Neural cell (in vitro differentiated cells): ENCODE measurements around the gene NSF. TPM values are rescaled to one million over a fixed set of nuclear protein-coding genes. Genes with fewer than 3 reads are reported as not detected.
"Not testable (repeated sequence)": the region's sequence is repeated elsewhere in the genome, so short reads cannot be mapped to it uniquely, and the experiment has no call there.

Experiments used
- H2AFZ ChIP-seq: fragments of 200-600, 300-800 bp; sonication (generic), shearing (Covaris generic); 2 replicates; pipeline ENCODE4 v1.6.0; 2014; ENCODE audit warnings: low read depth, mild to moderate bottlenecking, antibody characterized with exemption, low read length, moderate library complexity
- H3F3A ChIP-seq: fragments of 200-600 bp; shearing (Covaris generic); 2 replicates; pipeline ENCODE4 v1.6.1; 2016; ENCODE audit warnings: mild to moderate bottlenecking, moderate library complexity, mixed read lengths, antibody characterized with exemption, low read length; ENCODE audit not compliant: insufficient read depth, poor library complexity, severe bottlenecking
- H3K27ac ChIP-seq: fragments of 200-600, 300-800 bp; sonication (generic), shearing (Covaris generic); 2 replicates; pipeline ENCODE4 v1.5.1; 2014; ENCODE audit warnings: mild to moderate bottlenecking, low read length, moderate library complexity
- H3K27me3 ChIP-seq: fragments of 300-800, 200-600 bp; sonication (generic), shearing (Covaris generic); 2 replicates; pipeline ENCODE4 v1.6.0; 2014; ENCODE audit warnings: mild to moderate bottlenecking, low read depth, low read length, moderate library complexity; ENCODE audit not compliant: insufficient read depth
- H3K36me3 ChIP-seq: fragments of 300-800, 200-600 bp; sonication (generic), shearing (Covaris generic); 2 replicates; pipeline ENCODE4 v1.5.1; 2014; ENCODE audit warnings: mild to moderate bottlenecking, antibody characterized with exemption, low read length, moderate library complexity; ENCODE audit not compliant: insufficient read depth
- H3K4me2 ChIP-seq: fragments of 300-800, 200-600 bp; sonication (generic), shearing (Covaris generic); 2 replicates; pipeline ENCODE4 v1.6.0; 2014; ENCODE audit warnings: mild to moderate bottlenecking, low read length
- H3K4me3 ChIP-seq: fragments of 300-800, 200-600 bp; sonication (generic), shearing (Covaris generic); 2 replicates; pipeline ENCODE4 v1.5.1; 2014; ENCODE audit warnings: mild to moderate bottlenecking, low read length, moderate library complexity
- H3K79me2 ChIP-seq: fragments of 200-600 bp; shearing (Covaris generic); replicated peaks from 2 replicates; pipeline ENCODE4 v1.6.0; 2014; ENCODE audit warnings: mild to moderate bottlenecking, low read length, moderate library complexity; ENCODE audit not compliant: insufficient read depth
- H3K9ac ChIP-seq: fragments of 300-800, 200-600 bp; sonication (generic), shearing (Covaris generic); 2 replicates; pipeline ENCODE4 v1.6.1; 2016; ENCODE audit warnings: mild to moderate bottlenecking, low read length, mixed read lengths
- H3K9me2 ChIP-seq: fragments of 200-600 bp; shearing (Covaris generic); 2 replicates; pipeline ENCODE4 v1.6.1; 2016; ENCODE audit warnings: mild to moderate bottlenecking, low read length, mixed read lengths; ENCODE audit not compliant: insufficient read depth
- H3K9me3 ChIP-seq: fragments of 200-600, 300-800 bp; sonication (generic), shearing (Covaris generic); 2 replicates; pipeline ENCODE4 v1.6.1; 2016; ENCODE audit warnings: mild to moderate bottlenecking, mixed run types, low read length, moderate library complexity, mixed read lengths
- H4K20me1 ChIP-seq: fragments of 200-600 bp; shearing (Covaris generic); 2 replicates; pipeline ENCODE4 v1.6.1; 2016; ENCODE audit warnings: mild to moderate bottlenecking, mixed run types; ENCODE audit not compliant: insufficient read depth
- polyA plus RNA-seq: library from polyadenylated mRNA; depleted of rRNA; stranded (reverse); fragments of >200 nt; gene quantifications from 2 replicates; pipeline ENCODE4 v1.2.3, GENCODE V29; 2014

The NSF gene
- polyA plus RNA-seq, 1 donor from 2014 or later = 98.6 TPM

- H3K27ac ChIP-seq, H3K4me2 ChIP-seq, H3F3A ChIP-seq, H3K27me3 ChIP-seq, H3K4me3 ChIP-seq, H3K9ac ChIP-seq, H2AFZ ChIP-seq, H4K20me1 ChIP-seq, H3K9me2 ChIP-seq, H3K79me2 ChIP-seq, H3K36me3 ChIP-seq, H3K9me3 ChIP-seq: not testable (repeated sequence)
Measured at GRCh38 chr17:46663123-46663522, 72.7 kb downstream of the NSF start.

- not testable (repeated sequence) for H3F3A ChIP-seq, H3K9ac ChIP-seq, H3K9me2 ChIP-seq, H2AFZ ChIP-seq, H3K79me2 ChIP-seq, H4K20me1 ChIP-seq, H3K27me3 ChIP-seq, H3K4me3 ChIP-seq, H3K36me3 ChIP-seq, H3K27ac ChIP-seq, H3K4me2 ChIP-seq, H3K9me3 ChIP-seq
Measured at GRCh38 chr17:46663552-46663951, 73.1 kb downstream of the NSF start.

- not testable (repeated sequence) for H2AFZ ChIP-seq, H3K4me3 ChIP-seq, H3K27ac ChIP-seq, H4K20me1 ChIP-seq, H3F3A ChIP-seq, H3K27me3 ChIP-seq, H3K9me2 ChIP-seq, H3K9ac ChIP-seq, H3K79me2 ChIP-seq, H3K9me3 ChIP-seq, H3K36me3 ChIP-seq, H3K4me2 ChIP-seq
Measured at GRCh38 chr17:46665969-46666368, 75.5 kb downstream of the NSF start.

GRCh38 chr17:46670789-46671188 lies 80.3 kb downstream of the NSF start:
- H3K9me3 ChIP-seq, H3K36me3 ChIP-seq, H3K27ac ChIP-seq, H3K9me2 ChIP-seq, H3K27me3 ChIP-seq, H3K4me3 ChIP-seq, H3K9ac ChIP-seq, H3K79me2 ChIP-seq, H4K20me1 ChIP-seq, H3F3A ChIP-seq, H2AFZ ChIP-seq, H3K4me2 ChIP-seq: not testable (repeated sequence)

- not testable (repeated sequence) for H4K20me1 ChIP-seq, H3K4me3 ChIP-seq, H3K27me3 ChIP-seq, H3K4me2 ChIP-seq, H2AFZ ChIP-seq, H3K79me2 ChIP-seq, H3K9me2 ChIP-seq, H3F3A ChIP-seq, H3K9ac ChIP-seq, H3K36me3 ChIP-seq, H3K9me3 ChIP-seq, H3K27ac ChIP-seq
Measured at GRCh38 chr17:46672777-46673176, 82.3 kb downstream of the NSF start.

- H3K36me3 ChIP-seq, H4K20me1 ChIP-seq, H3K9ac ChIP-seq, H2AFZ ChIP-seq, H3F3A ChIP-seq, H3K9me3 ChIP-seq, H3K27ac ChIP-seq, H3K4me3 ChIP-seq, H3K9me2 ChIP-seq, H3K79me2 ChIP-seq, H3K4me2 ChIP-seq, H3K27me3 ChIP-seq: not testable (repeated sequence)
Measured at GRCh38 chr17:46677819-46678218, 87.3 kb downstream of the NSF start.

GRCh38 chr17:46683653-46684052 lies 93.2 kb downstream of the NSF start:
- H3K9ac ChIP-seq, H3F3A ChIP-seq, H3K4me3 ChIP-seq, H3K27me3 ChIP-seq, H4K20me1 ChIP-seq, H3K79me2 ChIP-seq, H3K9me3 ChIP-seq, H3K36me3 ChIP-seq, H3K4me2 ChIP-seq, H2AFZ ChIP-seq, H3K9me2 ChIP-seq, H3K27ac ChIP-seq: not testable (repeated sequence)

- H3K9me2 ChIP-seq, H3K36me3 ChIP-seq, H3K27ac ChIP-seq, H3K27me3 ChIP-seq, H3K4me2 ChIP-seq, H3K9me3 ChIP-seq, H2AFZ ChIP-seq, H3K9ac ChIP-seq, H3F3A ChIP-seq, H3K4me3 ChIP-seq, H3K79me2 ChIP-seq, H4K20me1 ChIP-seq: not testable (repeated sequence)
Measured at GRCh38 chr17:46685284-46685683, 94.8 kb downstream of the NSF start.
